Activated CD4-positive, alpha-beta memory T cell treated with anti-CD3 and anti-CD28 coated beads, Interleukin-2, amount 10 ng/mL, durations not matched to agents 7 days and 5 days (primary cell): ENCODE data around the gene AP4S1. TPM values are rescaled to one million over a fixed set of nuclear protein-coding genes. Genes with fewer than 3 reads are reported as not detected.

ENCODE experiments used
- CTCF ChIA-PET: fragments of 350-600 bp; sonication (Branson Sonifier 250); formaldehyde crosslinking; loops from one replicate; lab custom pipeline; 2021; ENCODE audit warnings: antibody characterized with exemption, inconsistent platforms; lab: Charles Lee
- POLR2A ChIA-PET: fragments of 350-600 bp; sonication (Branson Sonifier 250); formaldehyde crosslinking; loops from one replicate; lab custom pipeline; 2021; ENCODE audit warnings: antibody characterized with exemption; lab: Charles Lee
- DNase-seq: peaks from one replicate; pipeline ENCODE4 v3.0.0-alpha.2; 2020
- H3K27ac Mint-ChIP-seq: one replicate; pipeline ENCODE4 v1.8.0; 2021; ENCODE audit warnings: mild to moderate bottlenecking, mixed read lengths
- H3K27me3 Mint-ChIP-seq: one replicate; pipeline ENCODE4 v1.8.0; 2021; ENCODE audit warnings: mixed read lengths
- H3K36me3 Mint-ChIP-seq: one replicate; pipeline ENCODE4 v1.8.0; 2021; ENCODE audit warnings: low read depth, mixed read lengths
- H3K4me1 Mint-ChIP-seq: one replicate; pipeline ENCODE4 v1.8.0; 2021; ENCODE audit warnings: mixed read lengths
- H3K4me3 Mint-ChIP-seq: one replicate; pipeline ENCODE4 v1.8.0; 2021; ENCODE audit warnings: mild to moderate bottlenecking, mixed read lengths
- H3K9me3 Mint-ChIP-seq: one replicate; pipeline ENCODE4 v1.8.0; 2021; ENCODE audit warnings: mixed read lengths
- total RNA-seq, 2 experiments: library from RNA; stranded (reverse); gene quantifications; one replicate each; pipeline ENCODE4 v1.2.3, GENCODE V29; 2021

Gene AP4S1
- total RNA-seq, 2 experiments from 2014 or later = 3.7 to 4.2 TPM

GRCh38 chr14:31139301-31139847 is 113.9 kb downstream of the AP4S1 start:
- H3K4me3 Mint-ChIP-seq = no peak overlapping the region
- no peaks in the 10 kb centered on the region for H3K27me3 Mint-ChIP-seq
- DNase-seq = no peak
- H3K27ac Mint-ChIP-seq = no peak overlapping the region
- CTCF ChIA-PET = interaction anchor here (1.6 kb wide), 1 partner anchor 11 kb away, joined by 4 read pairs; no protein-coding TSS in a partner anchor
- peaks cover 5% of the 10 kb centered on the region for H3K4me1 Mint-ChIP-seq
- no peaks in the 10 kb centered on the region for H3K9me3 Mint-ChIP-seq
- POLR2A ChIA-PET = no interaction called here
- H3K36me3 Mint-ChIP-seq = peaks cover 37% of the 10 kb centered on the region

GRCh38 chr14:31142455-31143087 is 117.1 kb downstream of the AP4S1 start:
- Mint-ChIP-seq H3K36me3 (peaks cover 30% of the 10 kb centered on the region), H3K9me3 (no peaks in the 10 kb centered on the region), H3K27me3 (no peaks in the 10 kb centered on the region), H3K4me1 (peaks cover 5% of the 10 kb centered on the region), H3K27ac (no peak overlapping the region), H3K4me3 (no peak overlapping the region)
- CTCF ChIA-PET = no interaction called here
- POLR2A ChIA-PET = no interaction called here
- DNase-seq = no peak

Other genes starting within 250 kb of the AP4S1 start
- gene COCH, start 151.1 kb upstream of the AP4S1 start, total RNA-seq = under 1 TPM; 0.38 to 0.55 TPM
- gene STRN3, start 730 bp downstream of the AP4S1 start, total RNA-seq = 10 to 100 TPM; 22.3 to 25.4 TPM
- gene HECTD1, start 182.1 kb downstream of the AP4S1 start, total RNA-seq = 10 to 100 TPM; 85.1 to 92.3 TPM